Measurements from ENCODE around the gene CD44.

DNA sequence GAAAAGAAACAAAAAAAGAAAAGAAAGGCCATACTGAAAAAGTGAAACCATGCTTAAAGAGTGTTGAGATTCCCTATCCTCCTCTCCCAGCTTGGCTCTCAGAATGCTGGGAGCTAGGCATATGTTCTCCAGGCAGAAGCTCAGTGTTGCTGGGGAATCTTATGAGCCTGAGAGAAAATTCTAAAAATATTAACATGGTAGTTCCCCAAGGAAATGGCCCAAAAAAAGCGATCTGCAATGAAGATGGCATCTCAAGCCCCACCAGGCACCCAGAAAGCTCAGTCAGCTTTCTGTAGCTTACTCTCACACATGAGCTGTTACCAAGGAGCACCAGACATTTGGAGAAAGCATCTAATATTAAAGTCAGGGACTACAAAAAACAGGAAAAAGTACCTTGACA lies 94.5 kb downstream of the CD44 start:
- TF ChIP-seq, protein P1, sequence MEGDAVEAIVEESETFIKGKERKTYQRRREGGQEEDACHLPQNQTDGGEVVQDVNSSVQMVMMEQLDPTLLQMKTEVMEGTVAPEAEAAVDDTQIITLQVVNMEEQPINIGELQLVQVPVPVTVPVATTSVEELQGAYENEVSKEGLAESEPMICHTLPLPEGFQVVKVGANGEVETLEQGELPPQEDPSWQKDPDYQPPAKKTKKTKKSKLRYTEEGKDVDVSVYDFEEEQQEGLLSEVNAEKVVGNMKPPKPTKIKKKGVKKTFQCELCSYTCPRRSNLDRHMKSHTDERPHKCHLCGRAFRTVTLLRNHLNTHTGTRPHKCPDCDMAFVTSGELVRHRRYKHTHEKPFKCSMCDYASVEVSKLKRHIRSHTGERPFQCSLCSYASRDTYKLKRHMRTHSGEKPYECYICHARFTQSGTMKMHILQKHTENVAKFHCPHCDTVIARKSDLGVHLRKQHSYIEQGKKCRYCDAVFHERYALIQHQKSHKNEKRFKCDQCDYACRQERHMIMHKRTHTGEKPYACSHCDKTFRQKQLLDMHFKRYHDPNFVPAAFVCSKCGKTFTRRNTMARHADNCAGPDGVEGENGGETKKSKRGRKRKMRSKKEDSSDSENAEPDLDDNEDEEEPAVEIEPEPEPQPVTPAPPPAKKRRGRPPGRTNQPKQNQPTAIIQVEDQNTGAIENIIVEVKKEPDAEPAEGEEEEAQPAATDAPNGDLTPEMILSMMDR (IDR thresholded peaks at IDR 0.05; ENCODE audit: borderline replicate concordance, extremely low read depth, low read length, poor library complexity, severe bottlenecking): no peak
- no peak for TF ChIP-seq EZH2 (IDR thresholded peaks at IDR 0.05; ENCODE audit: borderline replicate concordance, low read depth, low read length, severe bottlenecking)

Data from DND-41 (cell line).